GM18520 (cell line): ENCODE data around the gene TFPI.
"Not testable (repeated sequence)": the region's sequence is repeated elsewhere in the genome, so short reads cannot be mapped to it uniquely, and the experiment has no call there.

Experiments used
- ATAC-seq: cut with Tn5 transposase; IDR thresholded peaks from one replicate; pipeline ENCODE4 v1.9.1; 2021; ENCODE audit not compliant: unreplicated experiment

Gene TFPI

DNA sequence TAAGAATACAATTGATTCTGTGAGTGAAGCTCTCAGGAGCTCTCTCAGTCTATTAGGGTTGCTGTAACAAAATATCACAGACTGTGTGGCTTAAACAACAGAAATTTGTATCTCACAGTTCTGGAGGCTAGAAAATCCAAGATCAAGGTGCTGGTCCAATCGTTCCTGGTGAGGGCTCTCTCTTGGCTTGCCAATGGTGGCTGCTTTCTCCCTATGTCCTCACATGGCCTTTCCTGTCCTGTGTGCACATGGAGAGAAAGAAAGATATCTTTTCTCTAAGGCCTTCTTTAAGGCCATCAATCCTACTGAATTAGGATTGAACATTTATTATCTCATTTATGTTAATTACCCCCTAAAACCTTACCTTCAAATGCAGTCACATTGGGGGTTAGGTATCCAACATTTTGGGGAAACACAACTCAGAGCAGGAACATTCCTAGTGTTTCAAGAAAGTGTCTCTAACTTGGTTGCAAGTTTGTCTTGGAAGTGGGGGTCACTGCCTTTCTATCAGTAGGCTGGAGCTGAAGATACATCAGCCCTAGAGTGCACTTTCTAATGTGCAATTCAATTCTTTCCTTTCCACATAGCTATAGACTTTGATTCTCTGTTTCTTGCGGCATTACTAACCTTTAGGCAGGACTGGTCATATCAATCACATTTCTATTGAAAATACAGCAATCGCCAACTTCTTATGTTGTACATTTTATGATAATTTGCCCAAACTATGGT lies 24.8 kb downstream of the TFPI start:
- no peak for ATAC-seq

DNA sequence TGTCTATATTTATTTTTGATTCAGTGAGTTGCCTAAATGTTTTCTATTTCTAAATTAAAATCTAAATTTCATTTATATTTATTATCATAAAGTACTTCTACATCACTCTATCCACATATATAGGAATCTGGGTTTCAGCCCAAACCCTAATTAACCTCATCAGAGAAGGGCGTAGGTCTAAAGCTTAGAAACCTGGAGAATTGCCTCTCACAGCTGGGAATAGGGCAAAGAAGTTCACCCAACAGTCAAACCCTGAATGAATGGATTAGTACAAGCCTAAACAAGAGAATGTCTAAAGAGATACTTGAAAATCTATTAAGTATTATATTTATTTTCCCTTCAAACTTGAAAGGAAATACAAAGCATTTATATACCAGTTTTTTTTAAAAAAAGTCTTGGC lies 26.2 kb downstream of the TFPI start:
- no peak for ATAC-seq

DNA sequence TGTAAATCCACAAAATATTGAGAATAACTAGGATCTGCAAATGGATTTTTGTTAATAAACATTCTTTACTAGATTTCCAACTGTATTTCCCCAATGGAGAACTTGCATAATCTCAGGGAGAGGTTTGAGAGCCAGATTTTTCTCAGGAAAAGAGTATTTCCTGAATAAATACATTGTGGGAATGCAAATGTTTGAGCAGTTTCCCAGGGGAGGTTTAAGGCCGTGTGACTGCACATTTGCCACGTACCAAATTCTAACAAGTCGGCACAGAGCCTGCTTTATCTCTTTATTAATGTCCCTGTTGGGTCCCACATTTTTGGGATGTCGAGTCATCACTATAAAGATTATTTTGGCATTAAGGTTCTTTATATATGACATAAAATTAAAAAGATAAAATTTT lies 27.0 kb downstream of the TFPI start:
- ATAC-seq: no peak

DNA sequence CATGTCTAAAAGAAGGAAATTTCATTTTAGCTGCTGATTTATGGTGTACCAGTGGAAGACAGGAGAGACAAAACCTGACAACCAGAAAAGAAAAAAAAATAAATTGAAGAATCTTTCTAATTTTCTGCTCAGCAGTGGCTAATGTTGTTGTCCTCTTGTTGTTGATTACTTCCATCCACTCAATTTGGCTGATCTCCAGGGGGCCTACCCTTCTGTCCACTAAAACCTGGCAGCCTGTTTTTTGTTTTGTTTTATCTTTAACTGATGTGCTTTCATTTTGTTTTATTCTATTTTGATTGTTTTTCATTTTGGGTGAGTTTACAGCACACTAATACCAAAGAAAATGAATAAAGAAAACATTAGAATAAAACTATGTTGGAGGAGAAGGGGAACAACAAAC lies 27.4 kb downstream of the TFPI start:
- ATAC-seq: no peak

DNA sequence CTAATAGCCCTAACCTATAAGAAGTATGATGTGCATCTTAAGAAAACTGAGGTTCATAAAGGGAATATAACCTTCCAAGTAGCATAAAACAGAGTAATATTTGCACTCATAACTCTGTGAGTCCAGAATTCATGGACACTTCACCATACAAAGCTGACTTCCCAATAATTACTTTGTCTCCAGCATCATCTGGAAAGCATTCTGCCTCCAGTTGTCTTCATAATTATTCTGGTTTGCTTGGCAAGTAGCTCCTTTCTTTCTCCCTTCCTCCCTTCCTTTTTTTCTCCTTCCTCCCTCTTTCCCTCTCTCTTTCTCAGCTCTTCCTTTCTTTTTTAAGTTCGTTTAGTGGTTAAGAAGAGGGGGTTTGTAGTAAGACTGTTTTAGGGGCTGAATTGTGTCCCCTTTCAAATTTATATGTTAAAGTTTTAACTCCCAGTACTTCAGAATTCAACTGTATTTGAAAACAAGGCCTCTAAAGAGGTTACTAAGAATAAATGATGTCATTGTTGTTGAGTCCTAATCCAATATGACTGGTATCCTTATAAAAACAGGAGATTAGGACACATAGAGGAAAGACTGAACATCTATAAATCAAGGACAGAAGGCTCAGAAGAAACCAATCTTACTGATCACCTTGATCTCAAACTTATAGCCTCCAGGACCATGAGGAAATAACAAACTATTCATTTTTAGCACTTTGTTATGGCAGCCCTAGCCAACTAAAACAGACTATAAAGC lies 28.9 kb downstream of the TFPI start:
- no peak for ATAC-seq

DNA sequence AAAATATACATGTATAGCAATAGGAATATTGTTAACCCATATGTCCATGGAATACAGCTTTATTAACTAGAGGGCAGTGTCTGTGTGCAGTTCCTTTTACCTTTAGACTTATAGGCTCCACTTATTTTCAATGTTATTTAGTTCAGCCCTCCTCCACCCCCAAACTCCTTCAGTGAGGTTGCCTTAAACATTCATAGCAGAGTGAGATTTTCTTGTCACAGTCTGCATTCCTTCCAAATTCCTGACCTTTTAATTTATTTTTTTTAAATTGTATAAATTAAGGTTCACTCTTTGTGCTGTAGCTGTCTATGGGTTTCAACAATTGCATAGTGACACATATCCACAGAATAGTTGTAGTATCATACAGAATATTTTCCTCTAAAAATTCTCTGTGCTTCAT lies 30.9 kb downstream of the TFPI start:
- ATAC-seq: no peak

DNA sequence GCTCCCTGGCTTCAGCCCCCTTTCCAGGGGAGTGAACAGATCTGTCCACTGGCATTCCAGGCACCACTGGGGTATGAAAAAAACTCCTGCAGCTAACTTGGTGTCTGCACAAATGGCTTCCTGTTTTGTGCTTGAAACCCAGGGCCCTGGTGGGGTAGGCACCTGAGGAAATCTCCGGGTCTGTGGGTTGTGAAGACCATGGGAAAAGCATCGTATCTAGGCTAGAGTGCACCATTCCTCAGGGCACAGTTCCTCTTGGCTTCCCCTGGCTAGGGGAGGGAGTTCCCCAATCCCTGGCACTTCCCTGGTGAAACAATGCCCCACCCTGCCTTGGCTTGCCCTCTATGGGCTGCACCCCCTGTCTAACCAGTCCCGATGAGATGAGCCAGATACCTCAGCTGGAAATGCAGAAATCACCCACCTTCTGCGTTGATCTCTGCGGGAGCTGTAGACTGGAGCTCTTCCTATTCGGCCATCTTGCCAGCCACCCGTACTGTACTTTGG lies 34.1 kb downstream of the TFPI start:
- no peak for ATAC-seq

DNA sequence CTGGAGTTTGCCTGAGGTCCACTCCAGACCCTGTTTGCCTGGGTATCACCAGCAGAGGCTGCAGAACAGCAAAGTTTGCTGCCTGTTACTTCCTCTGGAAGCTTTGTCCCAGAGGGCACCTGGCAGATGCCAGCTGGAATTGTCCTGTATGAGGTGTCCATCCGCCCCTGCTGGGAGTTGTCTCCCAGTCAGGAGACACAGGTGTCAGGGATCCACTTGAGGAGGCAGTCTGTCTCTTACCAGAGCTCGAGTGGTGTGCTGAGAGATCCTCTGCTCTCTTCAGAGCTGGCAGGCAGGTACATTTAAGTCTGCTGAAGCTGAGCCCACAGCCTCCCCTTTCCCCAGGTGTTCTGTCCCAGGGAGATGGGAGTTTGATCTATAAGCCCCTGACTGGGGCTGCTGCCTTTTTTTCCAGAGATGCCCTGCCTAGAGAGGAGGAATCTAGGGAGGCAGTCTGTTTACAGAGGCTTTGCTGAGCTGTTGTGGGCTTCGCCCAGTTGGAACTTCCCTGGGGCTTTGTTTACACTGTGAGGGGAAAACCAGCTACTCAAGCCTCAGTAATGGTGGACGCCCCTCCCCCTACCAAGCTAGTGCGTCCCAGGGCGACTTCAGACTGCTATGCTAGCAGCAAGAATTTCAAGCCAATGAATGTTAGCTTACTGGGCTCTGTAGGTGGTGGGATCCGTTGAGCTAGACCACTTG lies 34.7 kb downstream of the TFPI start:
- no peak for ATAC-seq

DNA sequence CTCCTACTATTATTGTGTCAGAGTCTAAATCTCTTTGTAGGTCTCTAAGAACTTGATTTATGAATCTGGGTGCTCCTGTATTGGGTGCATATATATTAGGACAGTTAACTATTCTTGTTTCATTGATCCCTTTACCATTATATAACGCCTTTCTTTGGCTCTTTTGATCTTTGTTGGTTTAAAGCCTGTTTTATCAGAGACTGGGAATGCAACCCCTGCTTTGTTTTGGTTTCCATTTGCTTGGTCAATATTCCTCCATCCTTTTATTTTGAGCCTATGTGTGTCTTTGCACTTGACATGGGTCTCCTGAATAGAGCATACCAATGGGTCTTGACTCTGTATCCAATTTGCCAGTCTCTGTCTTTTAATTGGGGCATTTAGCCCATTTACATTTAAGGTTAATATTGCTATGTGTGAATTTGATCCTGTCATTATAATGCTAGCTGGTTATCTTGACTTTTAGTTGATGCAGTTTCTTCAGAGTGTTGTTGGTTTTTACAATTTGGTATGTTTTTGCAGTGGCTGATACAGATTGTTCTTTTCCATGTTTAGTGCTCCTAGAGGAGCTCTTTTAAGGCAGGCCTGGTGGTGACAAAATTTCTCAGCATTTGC lies 36.4 kb downstream of the TFPI start:
- not testable (repeated sequence) for ATAC-seq

DNA sequence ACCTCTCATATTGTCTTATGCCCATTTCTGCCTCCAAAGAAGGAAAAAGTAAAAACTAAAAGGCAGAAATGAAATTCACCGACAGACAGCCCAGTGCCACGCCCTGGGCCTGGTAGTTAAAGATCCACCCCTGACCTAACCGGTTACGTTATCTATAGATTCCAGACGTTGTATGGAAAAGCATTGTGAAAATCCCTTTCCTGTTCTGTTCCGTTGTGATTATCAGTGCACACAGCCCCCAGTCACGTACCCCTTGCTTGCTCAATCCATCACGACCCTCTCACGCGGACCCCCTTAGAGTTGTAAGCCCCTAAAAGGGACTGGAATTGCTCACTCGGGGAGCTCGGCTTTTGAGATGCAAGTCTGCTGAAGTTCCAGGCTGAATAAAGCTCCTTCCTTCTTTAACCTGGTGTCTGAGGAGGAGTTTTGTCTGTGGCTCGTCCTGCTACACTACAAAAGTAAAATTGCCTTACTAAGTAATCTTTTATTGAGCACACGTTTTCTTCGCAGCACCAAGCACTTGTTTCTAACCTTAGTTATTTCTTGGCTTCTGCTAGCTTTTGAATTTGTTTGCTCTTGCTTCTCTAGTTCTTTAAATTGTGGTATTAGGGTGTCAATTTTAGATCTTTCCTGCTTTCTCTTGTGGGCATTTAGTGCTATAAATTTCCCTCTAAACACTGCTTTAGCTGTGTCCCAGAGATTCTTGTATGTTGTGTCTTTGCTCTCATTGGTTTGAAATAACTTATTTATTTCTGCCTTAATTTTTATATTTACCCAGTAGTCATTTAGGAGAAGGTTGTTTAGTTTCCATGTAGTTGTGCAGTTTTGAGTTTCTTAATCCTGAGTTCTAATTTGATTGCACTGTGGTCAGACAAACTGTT lies 37.4 kb downstream of the TFPI start:
- not testable (repeated sequence) for ATAC-seq

DNA sequence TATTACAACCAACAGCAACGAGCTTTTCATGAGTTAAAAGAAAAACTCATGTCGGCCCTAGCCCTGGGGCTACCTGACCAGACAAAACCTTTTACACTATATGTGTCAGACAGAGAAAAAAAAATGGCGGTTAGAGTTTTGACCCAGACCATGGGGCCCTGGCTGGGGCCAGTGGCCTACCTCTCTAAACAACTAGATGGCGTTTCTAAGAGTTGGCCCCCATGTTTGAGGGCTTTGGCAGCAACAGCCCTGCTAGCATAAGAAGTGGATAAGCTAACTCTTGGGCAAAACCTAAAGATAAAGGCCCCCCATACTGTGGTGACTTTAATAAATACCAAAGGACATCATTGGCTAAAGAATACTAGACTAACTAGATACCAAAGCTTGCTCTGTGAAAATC lies 39.3 kb downstream of the TFPI start:
- ATAC-seq: no peak

DNA sequence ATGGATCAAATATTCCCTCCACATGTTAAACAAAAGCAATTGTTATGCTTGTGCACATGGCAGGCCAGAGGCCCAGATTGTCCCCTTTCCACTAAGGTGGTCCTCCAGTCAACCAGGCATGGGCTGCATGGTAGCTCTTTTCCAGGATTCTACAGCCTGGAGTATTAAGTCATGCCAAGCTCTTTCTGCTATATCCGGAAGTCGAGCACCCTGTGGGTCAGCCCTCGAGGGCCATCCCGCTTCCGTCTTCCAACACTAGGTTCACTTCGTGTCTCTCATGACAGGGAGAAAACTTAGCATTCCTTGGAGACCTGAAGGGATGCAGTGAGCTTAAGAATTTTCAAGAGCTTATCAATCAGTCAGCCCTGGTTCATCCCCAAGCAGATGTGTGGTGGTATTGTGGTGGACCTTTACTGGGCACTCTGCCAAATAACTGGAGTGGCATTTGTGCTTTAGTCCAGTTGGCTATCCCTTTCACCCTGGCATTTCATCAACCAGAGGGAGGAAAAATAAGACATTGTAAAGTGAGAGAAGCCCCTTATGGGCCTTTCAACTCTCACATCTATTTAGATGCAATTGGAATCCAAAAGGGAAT lies 39.9 kb downstream of the TFPI start:
- ATAC-seq: not testable (repeated sequence)

DNA sequence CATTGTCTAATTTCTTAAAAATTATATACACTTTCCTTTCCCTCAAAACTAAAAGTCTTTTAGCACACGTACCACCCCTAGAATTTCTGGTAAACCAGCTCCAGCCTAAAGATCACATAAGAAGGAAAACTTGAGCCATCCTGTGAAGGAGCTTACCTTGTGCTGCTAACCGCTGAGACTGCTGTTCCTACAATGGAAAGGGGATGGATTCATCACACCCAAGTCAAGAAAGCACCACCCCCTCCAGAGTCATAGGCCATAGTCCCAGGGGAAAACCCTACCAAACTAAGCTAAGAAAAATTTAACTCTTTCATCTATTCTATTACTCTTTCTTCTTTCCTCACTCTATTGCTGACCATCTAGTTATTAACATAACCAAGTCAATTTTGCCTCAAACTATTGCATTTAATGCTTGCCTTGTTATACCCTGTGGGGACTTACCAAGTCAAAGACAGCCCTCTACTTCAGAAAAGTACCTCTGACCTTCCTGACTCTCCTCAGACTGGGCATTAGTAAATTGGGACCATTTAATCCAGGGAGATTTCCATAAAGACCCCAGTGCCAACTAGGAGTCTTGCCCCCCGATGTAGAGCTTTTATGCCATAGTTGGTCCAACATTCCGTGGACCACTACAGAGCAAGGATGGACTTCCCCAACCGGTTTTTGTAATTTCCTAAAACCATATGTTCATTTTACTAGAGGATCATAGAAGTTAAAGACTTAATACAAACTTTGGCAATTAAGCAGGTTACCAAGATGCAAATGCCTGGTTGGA lies 40.6 kb downstream of the TFPI start:
- ATAC-seq: not testable (repeated sequence)

DNA sequence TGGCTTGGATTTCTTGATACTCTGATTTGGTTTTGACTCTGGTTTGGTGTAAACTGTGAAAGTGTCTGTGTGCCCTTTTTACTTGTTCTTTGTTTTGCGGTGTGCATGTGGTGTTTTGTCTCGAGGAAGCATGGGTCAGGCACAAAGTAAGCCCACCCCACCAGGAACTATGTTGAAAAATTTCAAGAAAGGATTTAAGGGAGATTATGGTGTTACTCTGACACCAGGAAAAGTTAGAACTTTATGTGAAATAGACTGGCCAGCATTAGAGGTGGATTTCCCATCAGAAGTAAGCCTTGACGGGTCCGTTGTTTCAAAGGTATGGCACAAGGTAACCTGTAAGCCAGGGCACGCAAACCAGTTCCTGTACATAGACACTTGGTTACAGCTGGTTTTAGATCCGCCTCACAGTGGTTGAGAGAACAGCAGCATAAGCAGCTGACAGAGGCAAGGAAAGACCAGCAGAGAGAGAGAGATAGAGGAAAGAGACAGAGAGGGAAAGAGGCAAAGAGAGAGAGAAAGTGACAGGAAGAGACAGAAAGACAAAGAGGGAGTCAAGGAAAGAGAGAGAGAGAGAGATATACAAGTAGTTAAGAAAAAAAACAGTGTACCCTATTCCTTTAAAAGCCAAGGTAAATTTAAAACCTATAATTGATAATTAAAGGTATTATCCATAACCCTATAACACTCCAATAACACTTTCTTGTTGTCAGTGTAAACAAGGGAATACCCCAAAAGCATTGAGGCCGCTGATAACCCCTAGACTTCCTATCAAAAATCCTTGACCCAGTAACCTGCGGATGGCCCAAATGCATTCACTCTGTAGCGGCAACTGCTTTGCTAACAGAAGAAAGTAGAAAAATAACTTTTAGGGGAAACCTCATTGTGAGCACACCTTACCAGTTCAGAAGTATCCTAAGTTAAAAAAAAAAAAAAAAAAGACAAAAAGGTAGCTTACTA lies 42.6 kb downstream of the TFPI start:
- no peak for ATAC-seq

DNA sequence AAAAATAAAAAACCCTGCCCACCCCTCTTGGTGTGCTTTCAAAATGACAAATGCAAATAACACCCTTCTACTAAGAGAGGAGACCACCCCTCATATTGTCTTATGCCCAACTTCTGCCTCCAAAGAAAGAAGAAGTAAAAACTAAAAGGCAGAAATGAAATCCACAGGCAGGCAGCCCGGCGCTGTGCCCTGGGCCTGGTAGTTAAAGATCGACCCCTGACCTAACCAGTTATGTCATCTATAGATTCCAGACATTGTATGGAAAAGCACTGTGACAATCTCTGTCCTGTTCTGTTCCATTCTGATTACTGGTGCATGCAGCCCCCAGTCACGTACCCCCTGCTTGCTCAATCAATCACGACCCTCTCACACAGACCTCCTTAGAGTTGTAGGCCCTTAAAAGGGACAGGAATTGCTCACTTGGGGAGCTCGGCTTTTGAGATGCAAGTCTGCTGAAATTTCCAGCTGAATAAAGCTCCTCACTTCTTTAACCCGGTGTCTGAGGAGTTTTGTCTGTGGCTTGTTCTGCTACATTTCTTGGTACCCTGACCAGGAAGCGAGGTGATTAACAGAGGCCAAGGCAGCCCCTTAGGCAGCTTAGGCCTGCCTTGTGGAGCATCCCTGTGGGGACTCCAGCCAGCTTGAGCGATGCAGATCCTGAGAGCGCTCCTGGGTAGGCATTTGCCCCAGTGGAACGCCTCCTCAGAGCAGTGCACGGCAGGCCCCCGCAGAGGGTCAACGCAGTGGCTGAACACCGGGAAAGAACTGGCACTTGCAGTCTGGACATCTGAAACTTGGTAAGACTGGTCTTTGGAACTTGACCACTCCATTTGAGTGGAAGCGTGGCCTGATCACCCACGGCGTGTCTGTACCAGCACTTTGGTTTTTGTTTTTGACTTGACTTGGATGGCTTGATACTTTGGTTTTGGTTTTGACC lies 43.5 kb downstream of the TFPI start:
- not testable (repeated sequence) for ATAC-seq

DNA sequence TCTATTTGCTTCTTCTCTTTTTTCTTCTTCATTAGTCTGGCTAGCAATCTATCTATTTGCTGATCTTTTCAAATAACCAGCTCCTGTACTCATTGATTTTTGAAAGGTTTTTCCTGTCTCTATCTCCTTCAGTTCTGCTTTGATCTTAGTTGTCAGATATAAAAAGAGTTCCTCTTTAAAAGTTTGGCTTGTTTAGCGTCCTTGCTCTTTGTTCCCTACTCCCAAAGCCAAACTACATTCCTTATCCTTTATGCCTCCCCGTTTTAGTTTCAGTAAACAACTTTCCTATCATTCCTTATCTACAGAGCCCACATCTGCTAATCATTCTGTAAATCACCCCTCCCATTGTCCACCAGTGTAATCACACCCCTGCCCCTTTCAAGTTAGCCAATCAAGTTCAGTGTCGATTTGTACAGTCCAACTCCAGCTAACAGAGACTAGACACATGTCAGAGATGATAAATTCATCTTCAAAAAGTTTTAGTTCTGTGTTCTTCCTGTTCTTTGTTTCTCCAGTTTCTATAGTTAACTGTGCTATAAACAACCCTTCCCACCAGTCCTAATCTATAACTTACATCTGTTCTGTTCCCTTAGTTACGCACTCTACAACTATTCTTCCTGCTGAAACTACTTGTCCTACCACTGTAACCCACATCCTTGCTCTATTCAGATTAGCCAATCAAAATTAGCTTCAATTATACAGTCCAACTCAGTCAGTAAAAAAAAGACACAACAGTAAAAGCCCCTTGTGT lies 44.4 kb downstream of the TFPI start:
- ATAC-seq: no peak
